COLO668 (cell line): ENCODE results near the gene VIPR2.
A peak's percentile ranks its signal among the peaks of the same experiment; 100 is the strongest.
"Not testable (repeated sequence)": the region's sequence is repeated elsewhere in the genome, so short reads cannot be mapped to it uniquely, and the experiment has no call there.

ENCODE experiments used
- DNase-seq: peaks from one replicate; lab custom pipeline; 2025; ENCODE audit not compliant: unreplicated experiment; lab: John Stamatoyannopoulos, UW

Gene VIPR2

GRCh38 chr7:158996214-158997109 lies 148.2 kb downstream of the VIPR2 start:
- DNase-seq, result no peak

GRCh38 chr7:158995514-158995913 lies 149.2 kb downstream of the VIPR2 start:
- no peak for DNase-seq

GRCh38 chr7:158994687-158995086 lies 150.0 kb downstream of the VIPR2 start:
- DNase-seq, result no peak

GRCh38 chr7:158993591-158993990 lies 151.1 kb downstream of the VIPR2 start:
- DNase-seq, result no peak

GRCh38 chr7:158992759-158993158 lies 151.9 kb downstream of the VIPR2 start:
- DNase-seq, result no peak

- DNase-seq, result peak; percentile 37
These were observed 152.6 kb downstream of the VIPR2 start for GRCh38 chr7:158991824-158992621.

- no peak for DNase-seq
These were observed 155.7 kb downstream of the VIPR2 start for GRCh38 chr7:158988996-158989395.

- DNase-seq, result no peak
These were observed 156.3 kb downstream of the VIPR2 start for GRCh38 chr7:158988302-158988862.

- DNase-seq, result no peak
These were observed 157.0 kb downstream of the VIPR2 start for GRCh38 chr7:158987691-158988090.

- DNase-seq, result no peak
These were observed 159.1 kb downstream of the VIPR2 start for GRCh38 chr7:158985583-158985982.

GRCh38 chr7:158984007-158984406 lies 160.7 kb downstream of the VIPR2 start:
- not testable (repeated sequence) for DNase-seq

GRCh38 chr7:158982080-158982479 lies 162.6 kb downstream of the VIPR2 start:
- DNase-seq, result not testable (repeated sequence)

- DNase-seq, result no peak
These were observed 164.9 kb downstream of the VIPR2 start for GRCh38 chr7:158979635-158980351.

- DNase-seq, result peak; percentile 23
These were observed 165.6 kb downstream of the VIPR2 start for GRCh38 chr7:158979023-158979529.
